HuH-7 (cell line): ENCODE measurements around the gene TMTC3.

Experiments used
- DNase-seq: peaks from one replicate; pipeline ENCODE4 v3.0.0; 2011; ENCODE audit warnings: low spot score

Gene TMTC3

GRCh38 chr12:88227263-88227662 lies 85.2 kb downstream of the TMTC3 start:
- no peak for DNase-seq

DNA sequence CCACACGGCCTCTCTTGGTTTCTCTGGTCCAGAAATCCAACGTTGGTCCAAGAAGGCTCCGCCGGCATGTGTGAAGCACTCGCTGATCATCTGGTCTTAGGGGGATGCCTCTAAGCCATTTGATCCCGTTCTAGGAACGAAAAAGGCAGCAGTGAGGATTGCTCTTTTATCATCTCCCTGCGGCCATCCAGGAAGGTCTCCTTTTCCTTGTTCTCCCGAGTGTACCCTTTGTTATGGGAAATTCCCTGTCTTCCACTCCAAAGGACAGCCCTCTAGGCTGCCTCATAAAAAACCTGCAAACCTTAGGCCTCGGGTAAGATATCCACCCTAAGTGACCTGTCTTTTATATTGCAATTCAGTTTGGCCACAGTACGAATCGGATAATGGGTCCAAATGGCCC lies 85.8 kb downstream of the TMTC3 start:
- DNase-seq, result no peak

DNA sequence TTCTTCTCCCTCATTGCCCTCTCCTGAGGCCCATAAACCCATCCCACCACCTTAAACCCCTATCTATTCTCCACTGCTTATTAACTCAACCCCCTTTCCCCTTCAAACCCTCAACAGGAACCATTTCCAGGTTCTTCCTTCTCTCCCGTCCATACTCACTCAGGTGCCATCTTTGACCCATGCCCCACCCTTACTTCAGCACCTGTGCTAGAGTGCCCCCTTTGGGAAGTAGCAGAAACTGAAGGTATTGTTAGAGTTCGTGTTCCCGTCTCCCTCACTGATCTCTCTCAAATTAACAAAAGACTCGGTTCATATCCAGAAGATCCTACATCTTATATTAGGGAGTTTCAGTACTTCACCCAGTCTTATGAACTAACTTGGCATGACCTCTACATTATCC lies 86.6 kb downstream of the TMTC3 start:
- DNase-seq, result no peak

GRCh38 chr12:88230271-88230670 lies 88.2 kb downstream of the TMTC3 start:
- DNase-seq, result no peak

- DNase-seq, result no peak
Measured at GRCh38 chr12:88235183-88235833, 93.2 kb downstream of the TMTC3 start.

GRCh38 chr12:88237954-88238353 lies 95.8 kb downstream of the TMTC3 start:
- no peak for DNase-seq

DNA sequence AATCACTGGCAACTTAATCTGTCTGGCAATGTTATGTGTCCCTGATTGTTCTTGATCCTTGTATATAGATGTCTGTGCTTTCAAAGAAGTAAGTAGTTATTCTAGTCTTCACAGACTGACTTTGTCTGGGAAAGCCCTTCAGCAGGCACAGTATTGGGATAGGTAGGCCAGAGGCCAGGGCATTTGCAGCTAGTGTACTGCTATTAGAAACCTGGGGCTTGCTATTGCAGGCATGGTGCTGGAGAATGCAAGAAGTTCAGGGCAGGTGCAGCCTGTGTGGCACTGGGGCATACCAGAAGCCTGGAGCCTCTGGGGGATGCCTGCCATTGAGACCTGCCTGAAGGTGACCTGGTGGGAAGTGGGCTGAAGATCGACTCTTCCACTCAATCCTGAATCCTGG lies 96.3 kb downstream of the TMTC3 start:
- DNase-seq, result no peak

DNA sequence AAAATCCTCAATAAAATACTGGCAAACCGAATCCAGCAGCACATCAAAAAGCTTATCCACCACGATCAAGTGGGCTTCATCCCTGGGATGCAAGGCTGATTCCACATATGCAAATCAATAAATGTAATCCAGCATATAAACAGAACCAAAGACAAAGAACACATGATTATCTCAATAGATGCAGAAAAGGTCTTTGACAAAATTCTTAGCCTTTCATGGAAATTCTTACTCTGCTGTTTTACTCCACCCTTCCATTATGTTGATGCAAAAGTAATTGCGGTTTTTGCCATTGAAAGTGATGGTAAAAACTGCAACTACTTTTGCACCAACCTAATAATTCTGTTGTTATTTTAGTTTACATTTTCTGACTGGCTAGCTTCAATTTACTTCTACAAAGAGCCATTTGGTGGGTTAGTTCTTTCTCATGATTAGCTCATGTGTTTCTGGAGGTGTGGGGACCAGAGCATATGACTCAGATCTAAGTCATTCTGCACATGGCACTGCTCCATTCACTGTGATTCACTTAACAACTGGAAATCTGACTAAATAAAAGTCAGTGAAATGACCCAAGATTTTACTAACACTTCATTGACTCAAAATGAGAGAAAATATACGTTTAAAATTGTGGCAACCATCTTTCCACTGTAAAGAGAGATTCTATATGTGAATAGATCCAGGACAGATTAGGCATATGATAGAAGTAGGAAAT lies 99.9 kb downstream of the TMTC3 start:
- no peak for DNase-seq

DNA sequence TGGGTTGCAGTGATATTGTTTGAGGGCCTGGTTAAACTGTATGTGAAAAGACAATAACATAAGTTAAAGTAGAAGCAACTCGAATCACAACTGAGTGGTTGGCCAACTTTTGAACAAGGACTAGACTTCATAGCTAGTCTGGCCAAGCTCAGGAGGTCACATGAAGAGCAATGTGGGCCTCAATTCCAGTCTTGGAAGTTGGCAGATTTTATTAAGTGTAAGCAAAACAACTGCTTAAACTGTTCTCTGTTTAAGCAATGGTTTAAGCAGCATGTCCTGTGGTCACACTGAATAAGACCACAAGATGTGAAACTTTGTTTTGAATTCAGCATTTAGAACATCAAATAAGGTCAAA lies 100.4 kb downstream of the TMTC3 start:
- DNase-seq, result no peak

DNA sequence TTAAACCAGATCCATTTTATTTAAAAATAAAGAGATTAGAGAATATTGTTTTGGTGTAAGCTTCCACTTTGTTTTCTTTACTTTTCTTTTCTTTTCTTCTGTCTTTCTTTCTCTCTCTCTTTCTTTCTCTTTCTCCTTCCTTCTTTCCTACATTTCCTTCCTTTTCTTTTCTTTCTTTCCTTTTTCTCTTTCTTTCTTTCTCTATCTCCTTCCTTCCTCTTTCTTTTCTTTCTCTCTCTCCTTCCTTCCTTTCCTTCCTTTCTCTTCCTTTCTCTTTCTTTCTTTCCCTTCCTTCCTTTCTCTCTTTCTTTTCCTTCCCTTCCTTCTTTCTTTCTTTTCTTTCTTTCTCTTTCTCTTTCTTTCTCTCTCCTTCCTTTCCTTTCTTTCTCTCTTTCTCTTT lies 100.8 kb downstream of the TMTC3 start:
- DNase-seq, result no peak

- no peak for DNase-seq
Measured at GRCh38 chr12:88243982-88244381, 101.9 kb downstream of the TMTC3 start.

DNA sequence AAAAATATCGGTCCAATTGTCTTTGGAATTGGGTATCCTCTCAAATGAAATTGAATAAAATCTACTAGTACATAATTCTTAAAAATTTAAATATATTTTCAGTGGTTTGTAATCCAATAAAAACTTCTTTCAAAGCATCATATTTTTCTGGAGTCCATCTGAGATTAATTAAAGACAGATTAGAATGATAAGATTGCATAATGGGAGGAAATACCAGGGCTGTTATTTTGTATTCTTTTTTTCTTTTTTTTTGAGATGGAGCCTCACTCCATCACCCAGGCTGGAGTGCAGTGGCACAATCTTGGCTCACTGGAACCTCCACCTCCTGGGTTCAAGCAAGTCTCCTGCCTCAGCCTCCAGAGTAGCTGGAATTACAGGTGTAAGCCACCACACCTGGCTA lies 103.8 kb downstream of the TMTC3 start:
- no peak for DNase-seq

GRCh38 chr12:88247241-88247643 lies 105.1 kb downstream of the TMTC3 start:
- no peak for DNase-seq

- DNase-seq, result no peak
Measured at GRCh38 chr12:88248606-88249005, 106.5 kb downstream of the TMTC3 start.
